ENCODE measurements around the gene TTC28. TPM values are rescaled to one million over a fixed set of nuclear protein-coding genes. Genes with fewer than 3 reads are reported as not detected.
"Not testable (repeated sequence)": the region's sequence is repeated elsewhere in the genome, so short reads cannot be mapped to it uniquely, and the experiment has no call there.

Gene TTC28
- total RNA-seq, 1 donor from 2014 or later, result 7.9 TPM

- CTCF ChIA-PET, result no interaction called here
- Mint-ChIP-seq H3K4me3 (no peak overlapping the region), H3K27ac (no peak overlapping the region), H3K36me3 (ENCODE audit: low read depth) (peaks cover 2% of the 10 kb centered on the region), H3K9me3 (peaks cover 13% of the 10 kb centered on the region), H3K27me3 (peaks cover 6% of the 10 kb centered on the region), H3K4me1 (no peaks in the 10 kb centered on the region)
- ATAC-seq (ENCODE audit: low read depth), result no peak
- intact Hi-C loops (cut with micrococcal nuclease), result no loop called here
- DNase-seq, result no peak
- no peak for TF ChIP-seq CTCF (IDR thresholded peaks at IDR 0.05)
- POLR2A ChIA-PET, result no interaction called here
Observed at GRCh38 chr22:28506150-28506535, 173.5 kb downstream of the TTC28 start.

DNA sequence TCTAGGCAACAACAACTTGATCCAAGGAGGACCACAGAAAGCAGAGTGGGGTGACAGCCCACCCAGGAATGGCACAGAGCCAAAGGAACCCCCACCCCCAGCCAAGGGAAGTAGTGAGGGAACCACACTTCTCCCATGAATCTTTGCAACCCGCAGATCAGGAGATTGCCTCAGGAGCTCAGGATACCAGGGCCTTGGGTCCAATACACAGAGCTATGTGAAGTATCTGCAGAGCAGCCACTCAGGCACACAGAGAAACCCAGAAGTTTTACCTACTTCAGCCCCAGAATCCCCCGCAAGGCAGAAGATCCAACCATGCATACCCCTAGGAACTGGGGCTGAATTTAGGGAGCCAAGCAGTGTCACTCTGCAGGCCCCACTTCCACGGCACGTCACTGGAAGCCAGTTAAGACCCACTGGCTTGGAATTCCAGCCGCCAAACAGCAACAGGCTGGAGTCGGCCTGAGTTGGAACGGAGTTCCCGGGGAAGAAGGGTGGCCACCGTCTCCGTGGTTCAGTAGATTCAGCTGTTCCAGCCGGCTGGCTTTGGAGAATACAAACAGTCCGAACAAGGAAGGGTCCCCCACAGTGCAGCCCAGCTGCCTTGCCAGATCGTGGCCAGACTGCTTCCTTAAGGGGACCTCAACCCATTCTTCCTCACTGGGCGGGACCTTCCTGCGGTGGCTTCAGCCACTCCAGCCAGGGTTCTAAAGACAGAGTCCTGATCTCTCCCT is 174.1 kb downstream of the TTC28 start:
- intact Hi-C loops (cut with micrococcal nuclease), result no loop called here
- H3K9me3 Mint-ChIP-seq, result peaks cover 8% of the 10 kb centered on the region

GRCh38 chr22:28500006-28500405 is 179.6 kb downstream of the TTC28 start:
- intact Hi-C loops (cut with micrococcal nuclease), result no loop called here
- ATAC-seq (ENCODE audit: low read depth) (no peak), DNase-seq (no peak)
- CTCF ChIA-PET, result no interaction called here
- Mint-ChIP-seq H3K36me3 (ENCODE audit: low read depth) (no peaks in the 10 kb centered on the region), H3K27ac (no peak overlapping the region), H3K9me3 (no peaks in the 10 kb centered on the region), H3K4me3 (no peak overlapping the region), H3K27me3 (peaks cover 2% of the 10 kb centered on the region), H3K4me1 (no peaks in the 10 kb centered on the region)
- POLR2A ChIA-PET, result no interaction called here
- no peak for TF ChIP-seq CTCF (IDR thresholded peaks at IDR 0.05)

More for the DNA sequence above, 174.1 kb downstream of the TTC28 start:
- peaks cover 2% of the 10 kb centered on the region for H3K36me3 Mint-ChIP-seq (ENCODE audit: low read depth)
- no peak overlapping the region for H3K4me3 Mint-ChIP-seq
- H3K27ac Mint-ChIP-seq, result no peak overlapping the region
- no peak for ATAC-seq (ENCODE audit: low read depth)
- TF ChIP-seq CTCF (IDR thresholded peaks at IDR 0.05), result no peak
- ChIA-PET CTCF (no interaction called here), POLR2A (no interaction called here)
- DNase-seq, result no peak
- H3K27me3 Mint-ChIP-seq, result peaks cover 6% of the 10 kb centered on the region
- no peaks in the 10 kb centered on the region for H3K4me1 Mint-ChIP-seq

- Mint-ChIP-seq H3K4me3 (no peak overlapping the region), H3K27me3 (peaks cover 7% of the 10 kb centered on the region), H3K27ac (no peak overlapping the region), H3K4me1 (no peaks in the 10 kb centered on the region), H3K9me3 (no peaks in the 10 kb centered on the region), H3K36me3 (ENCODE audit: low read depth) (no peaks in the 10 kb centered on the region)
- intact Hi-C loops (cut with micrococcal nuclease), result no loop called here
- no peak for DNase-seq
- ChIA-PET POLR2A (no interaction called here), CTCF (no interaction called here)
- TF ChIP-seq CTCF (IDR thresholded peaks at IDR 0.05), result no peak
- ATAC-seq (ENCODE audit: low read depth), result no peak
Observed at GRCh38 chr22:28498044-28498443, 181.6 kb downstream of the TTC28 start.

GRCh38 chr22:28497188-28497587 is 182.5 kb downstream of the TTC28 start:
- no peak overlapping the region for H3K4me3 Mint-ChIP-seq
- H3K27ac Mint-ChIP-seq, result no peak overlapping the region
- ATAC-seq (ENCODE audit: low read depth) (no peak), DNase-seq (no peak)
- H3K9me3 Mint-ChIP-seq, result no peaks in the 10 kb centered on the region
- POLR2A ChIA-PET, result no interaction called here
- TF ChIP-seq CTCF (IDR thresholded peaks at IDR 0.05), result no peak
- intact Hi-C loops (cut with micrococcal nuclease), result no loop called here
- no peaks in the 10 kb centered on the region for H3K36me3 Mint-ChIP-seq (ENCODE audit: low read depth)
- CTCF ChIA-PET, result no interaction called here
- no peaks in the 10 kb centered on the region for H3K4me1 Mint-ChIP-seq
- peaks cover 9% of the 10 kb centered on the region for H3K27me3 Mint-ChIP-seq

DNA sequence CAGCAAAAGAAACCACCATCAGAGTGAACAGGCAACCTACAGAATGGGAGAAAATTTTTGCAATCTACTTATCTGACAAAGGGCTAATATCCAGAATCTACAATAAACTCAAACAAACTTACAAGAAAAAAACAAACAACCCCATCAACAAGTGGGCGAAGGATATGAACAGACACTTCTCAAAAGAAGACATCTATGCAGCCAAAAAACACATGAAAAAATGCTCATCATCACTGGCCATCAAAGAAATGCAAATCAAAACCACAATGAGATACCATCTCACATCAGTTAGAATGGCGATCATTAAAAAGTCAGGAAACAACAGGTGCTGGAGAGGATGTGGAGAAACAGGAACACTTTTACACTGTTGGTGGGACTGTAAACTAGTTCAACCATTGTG is 188.4 kb downstream of the TTC28 start:
- H3K27ac Mint-ChIP-seq; POLR2A ChIA-PET; H3K4me1 Mint-ChIP-seq; DNase-seq; CTCF ChIA-PET; intact Hi-C loops (cut with micrococcal nuclease); H3K36me3 Mint-ChIP-seq (ENCODE audit: low read depth); H3K9me3 Mint-ChIP-seq; ATAC-seq (ENCODE audit: low read depth); H3K4me3 Mint-ChIP-seq: not testable (repeated sequence)
- H3K27me3 Mint-ChIP-seq, result peaks cover 22% of the 10 kb centered on the region
